A673 (cell line): ENCODE data around the gene CALCA. TPM values are rescaled to one million over a fixed set of nuclear protein-coding genes. Genes with fewer than 3 reads are reported as not detected.

Experiments used
- BruUV-seq: library from RNA; stranded (reverse); fragments of 400-500 nt; replicated peaks from 2 replicates; lab custom pipeline; 2021; lab: Mats Ljungman, UMichigan
- CTCF ChIA-PET: fragments of 300-600 bp; sonication (Branson Sonifier 250); formaldehyde crosslinking; loops from one replicate; lab custom pipeline; 2022; ENCODE audit warnings: antibody characterized with exemption; lab: Charles Lee
- POLR2A ChIA-PET: fragments of 300-600 bp; sonication (Branson Sonifier 250); formaldehyde crosslinking; loops from one replicate; lab custom pipeline; 2022; ENCODE audit warnings: antibody characterized with exemption; ENCODE audit not compliant: low non-redundant PET; lab: Charles Lee
- DNase-seq: peaks from one replicate; pipeline ENCODE4 v3.0.0-alpha.2; 2015; ENCODE audit warnings: low spot score
- H3K27ac ChIP-seq: fragments of 200-600 bp; sonication (generic); 2 replicates; pipeline ENCODE4 v1.5.1; 2016; ENCODE audit warnings: mixed run types, low read depth, mild to moderate bottlenecking, mixed read lengths, antibody characterized with exemption, low read length; ENCODE audit not compliant: poor library complexity, severe bottlenecking
- H3K27me3 ChIP-seq: fragments of 200-600 bp; sonication (generic); replicated peaks from 2 replicates; pipeline ENCODE4 v1.6.1; 2017; ENCODE audit warnings: mixed run types, low read depth, mild to moderate bottlenecking, mixed read lengths, antibody characterized with exemption, low read length; ENCODE audit not compliant: insufficient read depth, poor library complexity
- H3K36me3 ChIP-seq: fragments of 200-600 bp; sonication (generic); 2 replicates; pipeline ENCODE4 v1.6.1; 2016; ENCODE audit warnings: mixed run types, mild to moderate bottlenecking, mixed read lengths, antibody characterized with exemption, low read length; ENCODE audit not compliant: insufficient read depth, poor library complexity, severe bottlenecking
- H3K4me1 ChIP-seq: fragments of 200-600 bp; sonication (generic); 2 replicates; pipeline ENCODE4 v1.6.1; 2017; ENCODE audit warnings: mixed run types, mild to moderate bottlenecking, mixed read lengths, antibody characterized with exemption, low read length; ENCODE audit not compliant: insufficient read depth, poor library complexity, severe bottlenecking
- H3K4me3 ChIP-seq: fragments of 200-600 bp; sonication (generic); 2 replicates; pipeline ENCODE4 v1.5.1; 2016; ENCODE audit warnings: low read depth, mixed run types, mild to moderate bottlenecking, mixed read lengths, low read length; ENCODE audit not compliant: poor library complexity, severe bottlenecking
- H3K9me3 ChIP-seq: fragments of 200-600 bp; sonication (generic); 2 replicates; pipeline ENCODE4 v1.6.1; 2016; ENCODE audit warnings: mixed run types, low read depth, mild to moderate bottlenecking, mixed read lengths, antibody characterized with exemption, low read length; ENCODE audit not compliant: poor library complexity, severe bottlenecking
- CTCF ChIP-seq: fragments of 300-800, 200-600 bp; sonication (generic); conservative IDR thresholded peaks from 2 replicates; pipeline ENCODE4 v1.5.1; 2017; ENCODE audit warnings: low read depth, mild to moderate bottlenecking, antibody characterized with exemption, low read length, moderate library complexity, mixed read lengths
- EZH2 ChIP-seq: fragments of 200-600 bp; sonication (generic); IDR thresholded peaks from 2 replicates; pipeline ENCODE4 v1.6.1; 2017; ENCODE audit warnings: borderline replicate concordance, low read depth, mild to moderate bottlenecking, mixed read lengths, antibody characterized with exemption, low read length; ENCODE audit not compliant: poor library complexity, severe bottlenecking
- intact Hi-C: fragments of 100-400 bp; cut with micrococcal nuclease; formaldehyde crosslinking; loops from one replicate; pipeline ENCODE4 v1.10.0; 2022; ENCODE audit not compliant: unreplicated experiment
- total RNA-seq: library from RNA; stranded (reverse); gene quantifications from 2 replicates; pipeline ENCODE4 v1.2.3, GENCODE V29; 2021

CALCA gene
- total RNA-seq, 1 experiment from 2014 or later: 2.2 TPM

GRCh38 chr11:14980854-14981253 lies 8.7 kb upstream of the CALCA start:
- no peak for DNase-seq
- no peak overlapping the region for H3K27ac ChIP-seq
- intact Hi-C loops: no loop called here
- ChIA-PET POLR2A (no interaction called here), CTCF (no interaction called here)
- no peak for TF ChIP-seq EZH2
- TF ChIP-seq CTCF: no peak
- H3K36me3 ChIP-seq: no peaks in the 10 kb centered on the region
- no peaks in the 10 kb centered on the region for H3K27me3 ChIP-seq
- H3K4me1 ChIP-seq: no peaks in the 10 kb centered on the region
- H3K4me3 ChIP-seq: no peak overlapping the region
- no peaks in the 10 kb centered on the region for H3K9me3 ChIP-seq
- BruUV-seq: no TSS peak

DNA sequence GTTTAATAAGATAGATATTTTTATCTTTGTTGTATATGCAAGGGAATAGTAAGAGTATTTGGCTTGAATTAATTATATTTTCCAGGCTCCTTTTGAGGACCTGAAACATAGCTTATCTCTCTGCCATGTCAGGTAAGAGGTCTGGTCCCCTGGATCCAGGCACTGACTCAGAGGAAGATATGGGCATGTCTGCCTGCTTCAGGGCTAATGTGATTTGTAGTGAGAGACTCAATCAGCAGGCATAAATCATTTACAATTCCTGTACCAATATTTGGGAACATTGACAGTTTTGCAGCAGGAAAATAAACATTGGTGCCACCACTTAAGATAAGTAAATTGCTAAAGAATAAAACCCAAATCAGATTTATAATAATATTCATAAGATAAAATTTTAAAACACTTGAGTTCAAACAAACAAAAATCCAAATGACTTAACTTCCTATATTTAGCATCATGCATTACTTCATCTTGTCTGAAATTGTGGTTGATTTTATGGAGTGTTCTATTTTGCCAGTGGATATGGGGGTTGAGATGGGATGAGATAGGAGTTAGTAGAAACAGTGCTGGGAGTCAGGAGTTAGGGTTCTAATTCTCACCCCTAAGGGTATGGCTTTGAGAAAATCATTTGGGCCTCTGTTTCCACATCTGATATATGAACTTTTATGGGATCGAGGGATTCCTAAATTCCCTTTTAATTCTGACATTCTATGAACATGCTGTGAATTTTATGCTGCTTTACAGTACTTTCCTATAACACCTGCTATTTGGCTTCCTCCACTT lies 5.1 kb upstream of the CALCA start:
- Histone ChIP-seq H3K27ac (no peak overlapping the region), H3K36me3 (no peaks in the 10 kb centered on the region), H3K9me3 (no peaks in the 10 kb centered on the region), H3K4me3 (no peak overlapping the region), H3K4me1 (no peaks in the 10 kb centered on the region), H3K27me3 (peaks cover 9% of the 10 kb centered on the region)
- no TSS peak for BruUV-seq
- DNase-seq: no peak
- no peak for TF ChIP-seq CTCF
- no peak for TF ChIP-seq EZH2
- CTCF ChIA-PET: no interaction called here
- POLR2A ChIA-PET: no interaction called here
- intact Hi-C loops: no loop called here

GRCh38 chr11:14975252-14975587 lies 3.1 kb upstream of the CALCA start:
- H3K27me3 ChIP-seq: peaks cover 10% of the 10 kb centered on the region
- intact Hi-C loops: no loop called here
- no peaks in the 10 kb centered on the region for H3K4me1 ChIP-seq
- no peak overlapping the region for H3K27ac ChIP-seq
- POLR2A ChIA-PET: no interaction called here
- CTCF ChIA-PET: no interaction called here
- H3K4me3 ChIP-seq: no peak overlapping the region
- no peak for DNase-seq
- no peaks in the 10 kb centered on the region for H3K9me3 ChIP-seq
- no peaks in the 10 kb centered on the region for H3K36me3 ChIP-seq
- no TSS peak for BruUV-seq
- no peak for TF ChIP-seq CTCF
- TF ChIP-seq EZH2: no peak
